CD4-positive, alpha-beta T cell treated with Interleukin-17A for 4 hours (primary cell): ENCODE data around the gene TRNT1.

Experiments used
- DNase-seq: peaks from one replicate; pipeline ENCODE4 v3.0.0-alpha.2; 2020; ENCODE audit warnings: mixed read lengths

The TRNT1 gene

DNA sequence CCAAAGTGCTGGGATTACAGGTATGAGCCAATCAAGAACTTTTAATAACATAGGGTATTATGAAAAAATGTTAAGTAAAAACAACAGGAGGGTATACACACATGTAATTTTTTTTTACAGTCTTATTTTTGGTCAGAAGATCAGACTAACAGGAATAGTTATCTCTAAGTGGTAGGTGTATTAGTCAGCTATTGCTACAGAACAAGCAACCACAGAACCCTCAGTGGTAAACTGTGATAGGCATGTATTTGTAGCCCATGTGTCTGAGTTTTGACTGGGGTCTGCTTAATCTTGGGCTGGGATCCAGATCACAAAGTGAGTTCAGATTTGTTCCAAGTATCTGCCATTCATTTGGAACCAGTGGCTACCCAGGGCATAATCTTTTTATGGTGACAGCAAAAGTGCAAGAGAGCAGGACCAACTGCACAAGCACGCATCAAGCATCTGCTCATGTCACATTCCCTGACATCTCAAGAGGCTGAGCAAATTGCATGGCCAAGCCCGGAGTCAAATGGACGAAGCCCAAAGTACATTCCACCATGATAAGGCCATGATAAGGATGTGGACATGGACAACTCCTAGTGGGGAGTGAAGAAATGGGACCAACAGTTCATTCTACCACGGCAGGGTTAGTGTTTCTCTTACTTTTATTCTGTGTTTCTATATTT, 13.6 kb upstream of the TRNT1 start:
- no peak for DNase-seq

DNA sequence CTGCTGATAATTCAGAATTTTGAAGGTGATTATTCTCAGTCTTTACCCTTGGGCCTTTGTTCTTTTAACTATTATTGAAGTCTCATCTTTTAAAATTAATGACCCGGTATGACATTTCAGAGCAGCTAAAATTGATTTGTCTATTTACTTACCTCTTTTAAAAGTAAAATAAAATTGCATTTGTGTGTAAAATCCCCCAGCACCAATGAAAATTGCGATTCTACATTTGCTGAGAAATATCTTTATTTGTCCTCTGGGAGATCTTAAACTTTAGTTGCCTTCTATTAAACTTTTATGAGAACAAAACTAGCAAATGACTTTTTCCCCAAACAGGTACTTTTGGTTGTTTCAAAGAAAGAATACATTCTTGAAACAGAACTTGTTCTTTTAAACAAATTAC, 9.1 kb upstream of the TRNT1 start:
- DNase-seq, result no peak

DNA sequence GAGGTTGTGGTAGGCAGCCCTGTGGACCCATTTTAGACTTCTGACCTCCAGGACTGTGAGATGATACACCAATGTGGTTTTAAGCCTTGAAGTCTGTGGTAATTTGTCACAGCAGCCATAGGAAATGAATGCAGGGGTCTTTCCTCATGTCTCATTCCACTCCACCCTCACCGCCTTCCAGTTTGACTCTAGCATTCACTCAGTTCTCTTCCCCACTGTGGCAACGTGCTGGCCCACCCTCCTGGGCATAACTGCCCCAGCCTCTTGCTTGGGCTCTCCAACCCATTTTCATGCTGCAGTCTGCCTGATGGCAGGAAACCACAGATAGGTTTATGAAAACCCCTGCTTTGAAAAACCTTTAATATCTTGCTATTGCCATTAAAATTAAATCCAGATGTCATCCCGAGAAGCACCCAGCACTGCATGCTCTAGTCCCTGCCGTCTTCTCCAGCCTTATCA, 7.3 kb upstream of the TRNT1 start:
- no peak for DNase-seq

DNA sequence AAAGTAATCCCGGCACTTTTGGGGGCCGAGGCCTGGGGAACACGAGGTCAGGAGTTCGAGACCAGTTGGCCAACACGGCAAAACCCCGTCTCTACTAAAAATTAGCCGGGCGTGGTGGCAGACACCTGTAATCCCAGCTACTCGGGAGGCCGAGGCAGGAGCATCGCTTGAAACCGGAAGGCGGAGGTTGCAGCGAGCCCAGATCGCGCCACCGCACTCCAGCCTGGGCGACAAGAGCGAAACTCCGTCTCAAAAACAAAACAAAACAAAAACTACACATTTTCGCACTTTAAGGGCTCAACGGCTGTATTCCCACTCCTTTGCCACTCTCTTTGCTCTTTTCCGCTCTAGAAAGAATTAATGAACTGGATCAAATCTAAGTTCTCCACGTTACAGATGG, 763 bp upstream of the TRNT1 start:
- no peak for DNase-seq

DNA sequence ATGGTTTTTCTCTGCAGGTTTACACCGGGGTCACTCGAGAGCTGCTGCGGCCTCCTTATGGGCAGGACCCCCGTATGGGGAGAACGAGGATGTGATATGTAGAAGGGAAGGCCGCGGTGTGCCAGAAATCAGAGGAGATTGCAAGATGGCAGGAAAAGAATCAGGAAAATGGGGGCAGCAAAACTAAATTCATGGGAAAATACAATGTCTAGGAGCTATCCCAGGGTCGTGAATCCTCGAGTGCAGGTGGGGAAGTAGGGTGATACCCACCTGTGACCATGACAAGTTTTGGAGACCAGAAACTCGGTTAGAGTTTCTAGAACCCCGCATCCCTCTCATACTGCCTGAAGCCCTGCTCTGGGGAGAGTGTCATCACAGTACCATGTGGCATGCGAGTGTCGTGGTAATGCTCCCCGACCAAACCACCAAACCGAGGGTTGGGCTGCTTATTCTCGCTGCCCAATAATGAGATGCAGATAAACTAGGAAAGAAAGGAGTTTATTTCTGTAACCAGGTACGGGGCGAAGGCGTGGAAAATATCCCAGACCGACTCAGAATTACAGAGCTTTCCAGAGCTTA, 781 bp downstream of the TRNT1 start:
- DNase-seq, result peak; percentile 9

DNA sequence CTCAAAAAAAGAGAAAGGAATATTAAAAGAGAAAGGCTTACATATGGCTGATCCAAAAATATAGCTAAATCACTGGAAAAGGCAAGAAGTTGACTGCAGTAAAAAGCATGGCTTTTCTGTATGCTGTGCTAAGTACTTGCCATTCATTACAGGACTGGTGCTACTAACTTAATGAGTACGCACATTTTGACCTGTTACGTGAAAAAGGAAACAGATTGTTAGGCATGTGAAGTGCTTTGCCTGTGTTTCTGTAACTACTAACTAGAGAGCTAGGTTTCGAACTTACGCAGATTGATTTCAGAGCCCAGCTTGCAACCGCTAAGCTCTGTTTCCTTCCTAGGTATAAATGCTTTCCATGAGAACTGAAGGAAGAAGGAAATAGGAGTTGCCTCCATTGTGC, 2.8 kb downstream of the TRNT1 start:
- DNase-seq, result no peak

DNA sequence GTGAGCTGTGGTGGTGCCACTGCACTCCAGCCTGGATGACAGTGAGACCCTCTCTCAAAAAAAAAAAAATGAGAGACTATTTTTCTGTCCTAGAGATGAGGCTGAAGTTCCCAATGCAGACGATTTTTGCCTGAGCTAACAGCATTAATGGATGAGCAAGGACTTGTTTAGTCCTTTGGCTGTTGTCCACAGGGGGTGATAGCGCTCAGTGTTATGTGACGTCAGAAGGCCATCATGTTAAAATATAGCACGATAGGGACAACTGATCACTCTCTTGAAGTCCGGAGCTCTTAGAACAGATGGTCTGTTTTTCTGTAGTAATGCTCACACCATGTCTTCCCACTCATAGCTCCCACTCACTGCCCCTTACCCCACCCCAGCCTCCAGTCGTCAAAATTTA, 6.8 kb downstream of the TRNT1 start:
- no peak for DNase-seq

DNA sequence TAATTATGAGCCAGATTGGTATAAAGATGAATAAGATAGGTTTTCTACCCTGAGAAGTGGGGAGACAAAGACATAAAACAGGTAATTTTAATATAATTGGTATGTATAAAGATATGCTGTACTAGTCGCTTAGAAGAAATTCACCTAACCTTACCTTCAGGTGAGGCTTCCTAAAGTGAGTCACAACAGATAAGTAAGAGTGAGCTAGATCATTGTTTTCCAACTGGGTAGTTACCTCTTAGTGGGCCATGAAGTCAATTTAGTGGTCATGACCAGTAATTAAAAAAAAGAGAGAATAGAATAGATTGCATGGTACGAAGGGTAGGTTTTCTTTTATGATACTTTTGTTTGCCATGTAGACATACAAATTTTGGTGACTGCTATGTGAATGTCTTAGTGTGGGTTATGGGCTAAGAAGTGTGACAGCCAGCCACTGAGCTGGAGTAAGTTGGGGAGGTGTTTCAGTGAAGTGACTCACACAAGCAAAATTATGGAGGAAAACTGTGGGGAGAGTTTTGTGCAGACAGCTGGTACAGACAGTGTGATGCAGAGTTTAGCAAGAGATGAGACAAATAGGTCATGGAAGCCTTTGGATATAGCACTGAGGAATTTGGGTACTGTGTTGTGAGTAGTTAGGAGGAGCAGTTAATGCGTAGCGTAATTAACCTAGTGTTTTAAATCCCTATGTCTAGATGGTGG, 8.2 kb downstream of the TRNT1 start:
- DNase-seq, result peak; percentile 5

DNA sequence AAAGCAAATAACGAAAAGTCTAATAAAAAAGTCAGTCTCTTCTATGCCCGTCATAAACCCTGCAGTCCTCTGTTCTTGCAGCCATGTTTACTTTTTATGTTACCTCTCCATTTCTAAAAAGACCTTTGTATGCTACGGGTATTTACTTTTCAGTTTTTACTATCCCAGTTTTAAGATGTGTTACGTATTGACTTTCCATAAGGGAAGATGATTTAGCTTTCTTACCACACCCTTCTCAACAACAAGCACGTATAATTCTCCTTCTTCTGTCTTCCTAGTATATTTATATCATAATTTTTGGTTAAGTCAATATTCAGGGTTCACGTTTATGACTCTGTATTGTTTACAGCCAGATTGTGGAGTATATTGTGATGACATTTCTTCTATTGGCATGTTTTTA, 10.8 kb downstream of the TRNT1 start:
- no peak for DNase-seq

DNA sequence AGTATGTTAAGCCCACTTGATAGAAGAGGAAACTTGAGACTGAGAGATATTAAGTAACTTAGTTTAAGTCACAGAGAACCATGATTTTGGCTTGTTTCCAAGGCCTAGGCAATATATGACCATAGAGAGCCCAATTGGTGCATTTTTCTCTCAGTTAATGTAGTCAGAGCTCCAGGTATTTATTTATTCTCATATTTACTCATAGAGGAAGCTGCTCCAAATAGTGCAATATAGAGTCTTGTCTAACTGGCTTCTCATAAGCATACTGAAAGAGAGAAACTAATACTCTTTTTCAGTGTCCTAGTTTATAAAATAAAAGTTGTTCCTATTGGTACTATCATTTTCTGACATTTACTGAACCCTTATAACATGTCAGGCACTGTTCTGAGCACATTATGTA, 15.2 kb downstream of the TRNT1 start:
- DNase-seq, result no peak

DNA sequence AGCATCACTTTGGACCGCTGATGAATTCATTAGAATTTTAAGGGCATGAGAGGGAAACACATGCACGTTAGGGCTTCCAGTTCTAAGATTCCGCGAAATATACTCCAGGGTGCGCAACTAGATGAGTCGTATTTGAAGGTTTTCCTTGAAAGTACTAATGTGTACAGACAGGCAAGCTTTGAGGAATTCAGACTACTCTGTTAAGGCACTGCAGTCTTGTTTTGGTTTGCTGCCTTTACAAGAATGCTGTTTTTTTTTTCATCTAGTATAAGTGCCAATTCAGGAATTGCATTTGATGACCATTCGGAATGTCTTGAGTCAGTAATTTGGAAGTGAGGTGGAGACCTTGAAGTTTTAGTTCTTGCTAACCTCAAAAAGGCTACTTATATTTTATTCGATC, 19.1 kb downstream of the TRNT1 start:
- DNase-seq, result no peak

DNA sequence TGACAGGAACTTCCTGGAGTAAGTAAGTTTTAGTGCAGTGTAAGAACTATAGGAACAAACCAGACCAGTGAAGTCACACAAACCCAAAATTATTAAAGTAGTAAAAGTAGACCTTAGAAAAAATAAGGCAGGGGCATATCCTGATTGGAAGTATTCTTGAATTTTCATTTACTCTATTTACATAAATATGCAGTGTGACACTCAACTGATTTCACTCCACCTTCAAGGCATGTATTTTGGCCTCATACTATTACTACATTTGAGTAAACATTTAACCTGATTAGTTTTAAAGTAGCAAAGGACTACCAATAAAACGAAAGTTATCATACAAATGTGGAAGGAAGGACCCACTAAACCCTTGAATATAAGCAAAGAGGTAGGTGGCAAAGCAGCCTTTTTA, 22.8 kb downstream of the TRNT1 start:
- DNase-seq, result no peak

DNA sequence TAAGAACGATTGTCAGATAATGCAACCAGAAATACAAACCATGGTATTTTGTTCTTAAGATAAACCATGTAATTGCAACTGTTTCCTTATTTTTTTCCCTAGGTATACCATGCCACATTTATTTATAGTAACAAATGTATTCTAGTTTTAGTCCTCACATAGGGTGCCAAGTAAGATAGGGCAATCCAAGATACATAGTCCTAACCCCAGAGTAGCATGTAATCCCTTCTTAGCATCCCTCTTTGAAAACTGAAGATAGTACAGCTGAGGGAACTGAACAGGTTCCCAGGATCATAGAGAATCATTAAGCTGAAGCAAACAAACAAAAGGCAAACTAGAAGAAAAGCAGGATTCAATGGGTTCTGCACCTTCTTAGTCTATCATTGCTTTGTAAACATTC, 24.8 kb downstream of the TRNT1 start:
- DNase-seq, result no peak

DNA sequence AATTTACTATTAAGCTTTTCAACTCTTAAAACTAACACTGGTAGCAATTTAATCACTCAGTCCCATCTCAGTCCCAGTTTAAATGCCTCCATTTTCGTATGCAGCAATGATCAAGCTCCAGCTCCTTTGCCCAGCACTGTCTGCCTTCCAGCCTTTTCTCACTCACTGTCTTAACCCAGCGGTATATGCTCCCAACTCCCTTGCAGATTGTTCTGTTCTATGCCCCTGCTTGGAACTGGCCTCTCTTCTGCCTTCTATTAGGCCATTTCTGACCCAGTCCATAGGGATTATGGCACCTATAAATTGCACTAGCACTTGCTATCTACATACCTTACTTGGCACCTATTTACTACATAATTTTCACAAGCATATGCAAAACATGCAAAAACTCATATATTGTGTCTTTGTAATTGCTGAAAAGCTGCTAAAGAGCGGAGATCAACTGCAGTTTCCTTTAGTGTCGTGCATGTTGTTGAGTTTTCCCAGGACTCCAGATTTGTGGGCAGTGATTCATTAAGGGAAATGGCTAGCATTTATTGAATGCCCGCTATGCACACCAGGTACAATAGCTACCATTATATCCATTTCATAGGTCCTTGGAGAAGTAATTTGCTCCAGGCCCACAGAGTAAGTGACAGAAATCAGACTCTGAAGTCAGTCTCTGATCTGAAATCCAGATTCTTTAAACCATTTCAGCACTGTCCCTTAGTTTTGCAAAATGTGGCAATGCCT, 28.3 kb downstream of the TRNT1 start:
- no peak for DNase-seq

DNA sequence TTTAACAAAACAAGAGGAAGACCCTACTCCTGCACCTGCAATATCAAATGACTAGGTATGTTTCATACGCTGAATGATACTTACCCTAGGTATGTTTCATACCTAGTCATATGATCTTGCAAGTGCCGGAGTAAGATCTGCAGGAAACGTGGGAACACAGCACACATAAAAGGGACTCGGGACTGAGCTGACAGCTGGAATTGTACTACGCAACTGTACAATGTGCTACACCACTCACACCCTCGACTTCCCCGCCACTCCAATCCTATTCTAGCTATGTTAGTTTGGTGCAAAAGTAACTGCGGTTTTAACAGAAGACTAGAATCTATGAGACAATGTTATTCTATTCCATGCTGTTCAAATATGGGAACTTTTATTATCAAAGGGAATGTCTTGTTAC, 30.7 kb downstream of the TRNT1 start:
- no peak for DNase-seq

DNA sequence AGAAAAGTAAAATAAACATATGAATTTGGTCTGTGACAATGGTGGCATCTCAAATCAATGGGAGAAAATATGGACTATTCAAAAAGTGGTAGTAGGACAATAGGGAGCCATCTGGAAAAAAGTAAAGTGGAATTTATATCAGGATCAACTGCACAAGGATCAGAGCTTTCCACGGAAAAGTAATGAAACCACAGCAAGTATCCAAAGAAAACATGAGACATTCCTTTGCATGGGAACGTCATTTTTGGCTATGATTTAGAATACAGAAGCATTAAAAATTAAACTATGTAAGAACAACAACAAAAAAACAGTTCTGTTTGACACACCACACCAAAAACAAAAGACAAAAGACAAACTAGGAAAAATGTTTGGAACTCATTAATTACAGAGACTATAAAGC, 34.1 kb downstream of the TRNT1 start:
- no peak for DNase-seq

DNA sequence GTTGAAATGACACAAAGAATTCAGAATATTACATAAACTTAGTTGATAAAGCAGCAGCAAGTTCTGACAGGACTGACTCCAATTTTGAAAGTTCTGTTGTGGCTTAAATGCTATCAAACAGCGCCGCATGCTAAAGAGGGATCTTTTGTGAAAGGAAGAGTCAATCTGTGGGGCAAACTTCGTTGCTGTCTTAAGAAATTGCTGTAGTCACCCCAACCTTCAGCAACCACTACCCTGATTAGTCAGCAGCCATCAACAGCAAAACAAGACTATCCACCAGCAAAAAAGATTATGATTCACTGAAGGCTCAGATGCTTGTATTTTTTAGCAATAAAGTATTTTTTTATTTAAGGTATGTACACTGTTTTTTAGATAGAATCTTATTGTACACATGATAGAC, 38.5 kb downstream of the TRNT1 start:
- no peak for DNase-seq

DNA sequence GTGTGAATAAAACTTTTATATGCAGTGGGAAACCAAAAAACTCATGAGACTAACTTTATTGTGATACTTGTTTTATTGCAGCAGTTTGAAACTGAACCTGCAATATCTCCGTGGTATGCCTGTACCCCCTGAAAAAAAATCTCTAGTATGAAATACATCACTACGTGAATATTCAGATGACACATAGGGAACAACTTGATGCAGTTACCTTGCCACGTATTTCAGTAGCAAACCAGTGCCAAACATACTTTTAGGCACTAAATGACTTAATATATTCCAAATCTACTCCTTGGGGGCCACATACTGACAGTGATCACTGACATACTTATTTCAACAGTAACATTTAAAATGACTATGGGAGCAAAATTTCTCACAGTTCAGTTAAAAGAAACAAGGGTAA, 38.9 kb downstream of the TRNT1 start:
- no peak for DNase-seq

DNA sequence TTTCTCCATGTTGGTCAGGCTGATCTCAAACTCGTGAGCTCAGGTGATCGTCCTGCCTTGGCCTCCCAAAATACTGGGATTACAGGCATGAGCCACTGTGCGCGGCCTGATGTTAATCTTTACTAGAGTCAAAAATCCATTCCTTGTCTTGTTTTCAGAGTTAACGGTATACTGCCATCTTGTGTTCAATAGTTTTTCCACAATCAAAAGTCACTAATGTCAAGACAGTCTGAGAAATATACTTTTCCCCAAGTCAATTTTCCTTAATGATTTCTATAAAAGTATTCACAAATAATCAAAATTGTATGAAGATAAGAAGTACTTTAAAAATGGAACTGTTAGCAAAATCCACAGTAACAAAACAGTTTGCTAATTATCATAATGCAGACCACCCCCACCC, 44.3 kb downstream of the TRNT1 start:
- DNase-seq, result no peak

DNA sequence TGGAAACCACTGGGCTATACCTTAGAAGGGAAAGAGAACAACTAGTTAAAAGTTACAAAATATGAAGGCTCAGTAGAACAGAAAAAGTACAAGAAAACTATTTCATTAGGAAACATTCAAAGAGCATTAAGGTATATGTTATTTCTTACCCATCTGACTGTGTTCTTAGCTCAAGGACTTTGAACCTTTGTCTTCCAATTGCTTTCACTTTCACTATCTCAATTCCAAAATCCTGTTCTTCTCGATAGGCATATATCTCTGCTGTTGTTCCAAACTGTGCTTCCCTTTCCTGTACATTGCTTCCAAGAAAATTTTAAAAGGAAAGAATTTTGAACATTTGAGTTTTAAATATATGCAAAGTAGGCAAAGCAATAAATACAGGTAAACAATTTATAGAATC, 45.9 kb downstream of the TRNT1 start:
- no peak for DNase-seq

DNA sequence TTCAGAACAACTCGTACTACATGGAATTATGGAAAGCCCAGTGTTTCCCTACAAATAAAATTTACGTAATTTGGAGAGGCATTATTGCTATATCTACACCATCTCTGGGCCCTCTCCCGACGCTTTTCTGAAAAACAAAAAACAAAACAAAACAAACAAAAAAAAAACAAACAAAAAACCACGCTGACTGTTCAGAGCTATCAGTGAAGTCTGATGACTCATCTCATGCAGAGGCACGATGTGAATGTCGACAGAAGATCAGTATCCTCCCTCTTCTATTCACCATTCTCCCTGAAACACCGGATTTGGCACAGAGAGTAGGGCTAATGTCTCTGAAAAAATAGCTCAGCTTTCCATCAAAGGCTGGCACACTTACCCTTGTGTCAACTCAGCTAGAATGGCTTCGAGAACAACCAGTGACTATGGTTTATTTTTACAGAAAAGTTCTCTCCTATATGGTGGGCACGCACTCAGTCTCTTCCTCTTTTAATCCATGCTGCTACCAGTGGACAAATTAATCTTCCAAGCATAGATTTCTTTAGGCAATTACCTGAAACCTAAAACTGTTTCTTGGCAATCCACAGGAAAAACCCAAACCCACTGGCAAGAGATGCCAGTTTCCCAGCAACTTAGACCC, 51.2 kb downstream of the TRNT1 start:
- DNase-seq, result peak; percentile 17

DNA sequence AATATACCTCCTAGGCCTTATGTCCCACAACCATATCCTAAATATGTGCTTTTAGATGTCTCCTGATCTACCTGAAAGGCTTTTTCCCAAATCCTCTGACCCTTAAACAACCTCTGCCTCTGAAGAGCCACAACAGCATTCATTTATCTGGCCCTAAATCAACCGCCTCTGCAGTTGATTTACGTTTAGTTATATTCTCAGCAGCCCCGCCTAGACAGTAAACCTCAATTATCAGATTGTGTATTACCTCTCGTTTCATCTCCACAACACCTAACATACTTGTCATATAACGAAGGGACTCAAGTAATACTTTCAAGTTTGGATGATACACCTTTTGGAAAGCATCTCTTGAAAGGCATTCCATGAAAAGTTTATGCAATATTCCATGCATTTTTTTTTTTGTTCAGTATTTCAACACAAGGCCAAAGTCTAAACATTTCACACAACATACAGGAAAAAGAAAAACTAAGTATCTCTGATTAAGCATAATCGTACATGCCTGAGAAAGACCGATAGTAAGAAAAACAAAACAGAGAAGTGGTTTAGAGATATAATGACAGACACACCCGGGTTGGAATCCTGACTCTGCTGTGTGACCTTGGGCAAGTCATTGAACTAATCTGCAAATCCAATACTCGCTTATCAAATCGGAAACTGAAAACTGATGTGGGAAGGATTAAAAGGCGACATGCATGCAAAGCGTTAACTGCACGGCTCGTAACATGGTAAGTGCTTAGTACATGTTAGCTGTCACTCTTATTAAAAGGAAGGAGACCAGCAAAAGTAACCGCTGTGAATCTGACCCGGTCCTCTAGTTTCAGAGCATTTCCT, 52.0 kb downstream of the TRNT1 start:
- no peak for DNase-seq
